SK-N-SH (cell line): Measurements from ENCODE around the gene ERC1. TPM values are rescaled to one million over a fixed set of nuclear protein-coding genes. Genes with fewer than 3 reads are reported as not detected.

Experiments
- CTCF ChIA-PET: fragments of 300-600, 350-600 bp; formaldehyde crosslinking; extraction: SDS; loops from one replicate; lab custom pipeline; 2021; lab: Yijun Ruan, JAX
- POLR2A ChIA-PET: fragments of 350-600 bp; sonication (Branson Sonifier 250); formaldehyde crosslinking; extraction: SDS; loops from one replicate; lab custom pipeline; 2020; ENCODE audit warnings: antibody characterized with exemption, inconsistent platforms; lab: Yijun Ruan, JAX
- DNase-seq: peaks from one replicate; pipeline ENCODE4 v3.0.0; 2012
- H2AFZ ChIP-seq: fragments of 200-600 bp; sonication (generic); 2 replicates; pipeline ENCODE4 v1.8.1; 2016; ENCODE audit warnings: antibody characterized with exemption, mild to moderate bottlenecking, low read depth
- H3F3A ChIP-seq: fragments of 200-600 bp; sonication (generic); replicated peaks from 2 replicates; pipeline ENCODE3; 2016; ENCODE audit warnings: antibody characterized with exemption, mild to moderate bottlenecking; ENCODE audit not compliant: insufficient read depth
- H3K27ac ChIP-seq, 2 experiments: fragments of 200-500 bp in 1 of 2; fragments of 200-600 bp in 1 of 2; sonication (Bioruptor generic) in 1 of 2; sonication (generic), shearing (Covaris generic) in 1 of 2; 2 replicates each; pipeline versions ENCODE4 v1.5.1 to v1.6.1; 2014 to 2016; ENCODE audit warnings: low read depth in 2 of 2, inconsistent platforms in 1 of 2, low read length in 1 of 2, mild to moderate bottlenecking in 1 of 2, mixed read lengths in 1 of 2
- H3K27me3 ChIP-seq: fragments of 200-600 bp; sonication (generic), shearing (Covaris generic); 2 replicates; pipeline ENCODE4 v1.6.1; 2016; ENCODE audit warnings: mixed run types; ENCODE audit not compliant: insufficient read depth
- H3K36me3 ChIP-seq, 2 experiments: fragments of 200-500 bp in 1 of 2; fragments of 200-600 bp in 1 of 2; sonication (Bioruptor generic) in 1 of 2; sonication (generic) in 1 of 2; replicated peaks in 1 of 2; 2 replicates each; pipeline versions ENCODE3 to v1.5.1; 2014 to 2016; ENCODE audit warnings: low read length in 1 of 2, mild to moderate bottlenecking in 1 of 2; ENCODE audit not compliant: insufficient read depth in 2 of 2, control insufficient read depth in 1 of 2
- H3K4me1 ChIP-seq, 2 experiments: fragments of 200-500 bp in 1 of 2; fragments of 200-600 bp in 1 of 2; sonication (Bioruptor generic) in 1 of 2; sonication (generic), shearing (Covaris generic) in 1 of 2; 2 replicates each; pipeline versions ENCODE4 v1.5.1 to v1.6.1; 2014 to 2016; ENCODE audit warnings: low read depth in 1 of 2, low read length in 1 of 2, mixed run types in 1 of 2; ENCODE audit not compliant: insufficient read depth in 2 of 2, control insufficient read depth in 1 of 2
- H3K4me2 ChIP-seq: fragments of 200-600 bp; sonication (generic), shearing (Covaris generic); 2 replicates; pipeline ENCODE4 v1.6.1; 2017; ENCODE audit warnings: mixed run types
- H3K4me3 ChIP-seq, 2 experiments: fragments of 200-500 bp in 1 of 2; fragments of 200-600 bp in 1 of 2; sonication (Bioruptor generic) in 1 of 2; sonication (generic), shearing (Covaris generic) in 1 of 2; 2 replicates each; pipeline versions ENCODE4 v1.5.1 to v1.8.1; 2014 to 2016; ENCODE audit warnings: low read depth in 2 of 2, inconsistent platforms in 1 of 2, low read length in 1 of 2, mild to moderate bottlenecking in 1 of 2, mixed read lengths in 1 of 2, moderate library complexity in 1 of 2
- H3K79me2 ChIP-seq: fragments of 200-600 bp; sonication (generic); 2 replicates; pipeline ENCODE4 v1.8.1; 2017; ENCODE audit warnings: mild to moderate bottlenecking; ENCODE audit not compliant: insufficient read depth
- H3K9ac ChIP-seq: fragments of 200-600 bp; sonication (generic); 2 replicates; pipeline ENCODE4 v1.6.1; 2017; ENCODE audit warnings: mixed run types
- H3K9me2 ChIP-seq: fragments of 200-600 bp; sonication (generic); 2 replicates; pipeline ENCODE4 v1.6.1; 2017; ENCODE audit warnings: mixed run types
- H3K9me3 ChIP-seq: fragments of 200-600 bp; sonication (generic); 2 replicates; pipeline ENCODE4 v1.6.1; 2017; ENCODE audit warnings: mixed run types, mild to moderate bottlenecking, moderate library complexity
- H4K20me1 ChIP-seq: fragments of 200-600 bp; sonication (generic); 2 replicates; pipeline ENCODE4 v1.6.1; 2017; ENCODE audit warnings: mild to moderate bottlenecking, mixed run types; ENCODE audit not compliant: insufficient read depth
- CHD2 ChIP-seq: fragments of 150-350 bp; IDR thresholded peaks from 2 replicates; pipeline ENCODE4 v1.6.1; 2018; ENCODE audit warnings: low read length; ENCODE audit not compliant: partially characterized antibody
- ELF1 ChIP-seq: IDR thresholded peaks from 2 replicates; pipeline ENCODE4 v1.4.0; 2012
- EZH2phosphoT487 ChIP-seq: fragments of 200-600 bp; sonication (generic); IDR thresholded peaks from 2 replicates; pipeline ENCODE4 v1.6.1; 2017; ENCODE audit warnings: low read depth, mixed run types, mild to moderate bottlenecking, antibody characterized with exemption, moderate library complexity, borderline replicate concordance
- FOXJ3 ChIP-seq: sonication (generic); formaldehyde crosslinking; IDR thresholded peaks from 2 replicates; pipeline ENCODE4 v1.5.1; 2020; ENCODE audit warnings: mild to moderate bottlenecking, missing genetic modification reagents
- NFIC ChIP-seq: IDR thresholded peaks from 2 replicates; pipeline ENCODE4 v1.4.0; 2012; ENCODE audit warnings: borderline replicate concordance
- RXRA ChIP-seq: IDR thresholded peaks from 2 replicates; pipeline ENCODE4 v1.4.0; 2012; ENCODE audit warnings: low read depth, mild to moderate bottlenecking, borderline replicate concordance
- TEAD4 ChIP-seq: IDR thresholded peaks from 2 replicates; pipeline ENCODE4 v1.4.0; 2012; ENCODE audit warnings: mild to moderate bottlenecking, borderline replicate concordance; ENCODE audit not compliant: insufficient read depth
- whole genome bisulfite sequencing: methylation state at CpG from one replicate; pipeline ENCODE4 v1.1.6; 2017; ENCODE audit warnings: low lambda C conversion rate; 5-methylcytosine and 5-hydroxymethylcytosine counted together
- polyA plus RNA-seq, 3 experiments: library from polyadenylated mRNA; depleted of rRNA; stranded (reverse); fragments of >200 nt; gene quantifications; 2 replicates each; pipeline ENCODE4 v1.2.3, GENCODE V29; 2012
- TF ChIP-seq, protein P1 (sequence below): IDR thresholded peaks from 2 replicates; pipeline ENCODE4 v1.4.0; 2012; ENCODE audit warnings: low read depth
- TF ChIP-seq, protein P2 (sequence below): fragments of 200-600 bp; sonication (generic); IDR thresholded peaks from 2 replicates; pipeline ENCODE4 v1.6.1; 2017; ENCODE audit warnings: antibody characterized with exemption, mild to moderate bottlenecking, moderate library complexity
- TF ChIP-seq, protein P3 (sequence below): IDR thresholded peaks from 2 replicates; pipeline ENCODE4 v1.4.0; 2012; ENCODE audit warnings: low read depth, borderline replicate concordance

The ERC1 gene
- polyA plus RNA-seq, 1 of the 3 experiments (the other 2 are of a cell fraction): 7.5 TPM

DNA sequence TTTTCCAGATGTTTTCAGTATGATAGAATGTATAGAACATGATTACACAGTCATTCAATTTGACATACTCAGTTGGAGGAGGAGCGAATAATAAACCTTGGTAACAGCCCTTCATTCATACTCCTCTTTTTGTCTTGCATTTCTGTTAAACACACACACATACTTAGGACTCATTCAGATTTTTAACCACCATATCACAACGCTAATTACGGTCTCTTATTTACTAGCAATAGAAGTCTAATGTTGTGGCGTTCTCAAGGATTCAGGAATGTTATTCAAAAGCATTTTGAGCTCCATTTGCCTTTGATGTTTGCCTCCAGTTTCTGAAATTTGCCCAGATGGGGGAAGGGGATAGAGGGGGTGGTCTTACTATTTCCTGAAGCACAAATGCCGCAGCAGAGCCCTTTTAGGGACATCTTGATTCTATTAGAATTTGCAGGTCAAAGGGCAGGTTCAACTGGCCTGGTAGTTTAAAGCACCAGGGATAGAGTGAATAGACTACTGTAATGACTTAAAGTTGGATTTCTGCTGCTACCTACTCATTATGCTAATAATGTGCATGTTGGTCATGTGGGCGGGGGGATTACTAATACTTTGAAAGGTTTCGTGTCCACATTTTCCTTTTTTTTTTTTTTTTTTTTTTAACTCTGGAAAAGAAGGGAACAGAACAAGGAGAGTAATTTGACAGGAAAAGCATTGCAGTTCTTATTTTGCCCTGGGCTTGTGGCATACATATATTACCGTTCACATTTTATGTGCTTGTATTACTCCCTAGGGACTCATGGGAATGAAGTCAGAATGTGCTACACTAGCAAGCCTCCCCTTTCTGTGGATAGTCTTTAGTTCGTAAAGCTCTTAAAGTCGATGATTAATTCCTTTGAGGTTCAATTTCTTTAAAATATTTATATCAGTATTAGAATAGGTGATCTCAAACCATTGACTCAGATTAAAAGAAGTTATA lies 376.6 kb downstream of the ERC1 start:
- Histone ChIP-seq H3K4me2 (no peak overlapping the region), H3K9me3 (no peaks in the 10 kb centered on the region), H3K9ac (no peak overlapping the region), H3K4me1 (peaks cover 4 to 14% of the 10 kb centered on the region in 2 experiments; a peak in 3 of 4 replicates), H3K79me2 (no peaks in the 10 kb centered on the region), H3K4me3 (no peak overlapping the region), H3F3A (no peaks in the 10 kb centered on the region), H2AFZ (no peak overlapping the region), H3K9me2 (no peaks in the 10 kb centered on the region), H3K27ac (no peak overlapping the region), H4K20me1 (no peaks in the 10 kb centered on the region), H3K36me3 (peaks cover 2 to 23% of the 10 kb centered on the region in 2 experiments), H3K27me3 (no peaks in the 10 kb centered on the region)
- CTCF ChIA-PET: no interaction called here
- TF ChIP-seq, protein P1, sequence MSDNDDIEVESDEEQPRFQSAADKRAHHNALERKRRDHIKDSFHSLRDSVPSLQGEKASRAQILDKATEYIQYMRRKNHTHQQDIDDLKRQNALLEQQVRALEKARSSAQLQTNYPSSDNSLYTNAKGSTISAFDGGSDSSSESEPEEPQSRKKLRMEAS: no peak
- no peak for TF ChIP-seq NFIC
- no peak for TF ChIP-seq FOXJ3 (CRISPR knock-in tag)
- no peak for TF ChIP-seq CHD2
- 94% methylated on average over 10 of the region's 10 CpGs for WGBS
- POLR2A ChIA-PET: no interaction called here
- no peak for DNase-seq

DNA sequence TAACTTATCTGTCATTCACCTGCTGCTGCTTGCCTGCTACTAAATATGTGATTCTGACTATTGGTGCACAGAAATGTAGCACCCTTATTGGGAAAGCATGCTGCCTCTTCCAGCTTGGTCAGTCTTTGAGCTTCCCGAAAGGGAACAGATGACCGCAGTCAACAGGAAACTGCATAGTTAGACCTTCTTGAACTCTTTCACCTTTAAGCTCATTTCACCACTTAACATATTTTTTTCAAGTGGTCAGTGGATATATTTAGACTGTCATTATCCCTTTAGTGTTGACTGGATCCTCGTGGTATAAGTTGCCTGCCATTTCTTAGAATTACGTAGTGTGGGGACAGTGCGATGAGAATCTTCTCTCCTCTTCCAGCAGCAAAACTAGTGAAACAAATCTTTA lies 378.4 kb downstream of the ERC1 start:
- Histone ChIP-seq H3K9me2 (no peaks in the 10 kb centered on the region), H3K9me3 (no peaks in the 10 kb centered on the region), H3F3A (peaks cover 8% of the 10 kb centered on the region), H3K9ac (no peak overlapping the region), H4K20me1 (no peaks in the 10 kb centered on the region), H3K79me2 (no peaks in the 10 kb centered on the region), H3K4me2 (no peak overlapping the region), H3K36me3 (peaks cover 2 to 27% of the 10 kb centered on the region in 2 experiments), H3K27ac (peak overlapping the region in 1 of 2 experiments; percentile 74; a peak in 2 of 4 replicates), H3K4me1 (peaks cover 7 to 14% of the 10 kb centered on the region in 2 experiments; a peak in 3 of 4 replicates), H3K4me3 (no peak overlapping the region), H3K27me3 (no peaks in the 10 kb centered on the region), H2AFZ (no peak overlapping the region)
- ChIA-PET CTCF (interaction anchor here (1.1 to 1.2 kb wide), 2 partner anchors 15 to 25 kb away, joined by 3 to 4 read pairs; no protein-coding TSS in a partner anchor), POLR2A (no interaction called here)
- WGBS: 89% methylated on average over 5 of the region's 5 CpGs
- no peak for DNase-seq
- TF ChIP-seq, protein P1: no peak
- TF ChIP-seq CHD2 (no peak), EZH2phosphoT487 (no peak), TEAD4 (no peak), RXRA (no peak), ELF1 (no peak), NFIC (no peak)
- TF ChIP-seq, protein P2, sequence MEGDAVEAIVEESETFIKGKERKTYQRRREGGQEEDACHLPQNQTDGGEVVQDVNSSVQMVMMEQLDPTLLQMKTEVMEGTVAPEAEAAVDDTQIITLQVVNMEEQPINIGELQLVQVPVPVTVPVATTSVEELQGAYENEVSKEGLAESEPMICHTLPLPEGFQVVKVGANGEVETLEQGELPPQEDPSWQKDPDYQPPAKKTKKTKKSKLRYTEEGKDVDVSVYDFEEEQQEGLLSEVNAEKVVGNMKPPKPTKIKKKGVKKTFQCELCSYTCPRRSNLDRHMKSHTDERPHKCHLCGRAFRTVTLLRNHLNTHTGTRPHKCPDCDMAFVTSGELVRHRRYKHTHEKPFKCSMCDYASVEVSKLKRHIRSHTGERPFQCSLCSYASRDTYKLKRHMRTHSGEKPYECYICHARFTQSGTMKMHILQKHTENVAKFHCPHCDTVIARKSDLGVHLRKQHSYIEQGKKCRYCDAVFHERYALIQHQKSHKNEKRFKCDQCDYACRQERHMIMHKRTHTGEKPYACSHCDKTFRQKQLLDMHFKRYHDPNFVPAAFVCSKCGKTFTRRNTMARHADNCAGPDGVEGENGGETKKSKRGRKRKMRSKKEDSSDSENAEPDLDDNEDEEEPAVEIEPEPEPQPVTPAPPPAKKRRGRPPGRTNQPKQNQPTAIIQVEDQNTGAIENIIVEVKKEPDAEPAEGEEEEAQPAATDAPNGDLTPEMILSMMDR: no peak
- TF ChIP-seq, protein P3, sequence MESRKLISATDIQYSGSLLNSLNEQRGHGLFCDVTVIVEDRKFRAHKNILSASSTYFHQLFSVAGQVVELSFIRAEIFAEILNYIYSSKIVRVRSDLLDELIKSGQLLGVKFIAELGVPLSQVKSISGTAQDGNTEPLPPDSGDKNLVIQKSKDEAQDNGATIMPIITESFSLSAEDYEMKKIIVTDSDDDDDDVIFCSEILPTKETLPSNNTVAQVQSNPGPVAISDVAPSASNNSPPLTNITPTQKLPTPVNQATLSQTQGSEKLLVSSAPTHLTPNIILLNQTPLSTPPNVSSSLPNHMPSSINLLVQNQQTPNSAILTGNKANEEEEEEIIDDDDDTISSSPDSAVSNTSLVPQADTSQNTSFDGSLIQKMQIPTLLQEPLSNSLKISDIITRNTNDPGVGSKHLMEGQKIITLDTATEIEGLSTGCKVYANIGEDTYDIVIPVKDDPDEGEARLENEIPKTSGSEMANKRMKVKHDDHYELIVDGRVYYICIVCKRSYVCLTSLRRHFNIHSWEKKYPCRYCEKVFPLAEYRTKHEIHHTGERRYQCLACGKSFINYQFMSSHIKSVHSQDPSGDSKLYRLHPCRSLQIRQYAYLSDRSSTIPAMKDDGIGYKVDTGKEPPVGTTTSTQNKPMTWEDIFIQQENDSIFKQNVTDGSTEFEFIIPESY: no peak
